ENCODE data around the gene ZSWIM8.

GRCh38 chr10:73810358-73810734 lies 24.9 kb downstream of the ZSWIM8 start:
- TF ChIP-seq SUZ12 (IDR thresholded peaks at IDR 0.05) = no peak
- no peak for TF ChIP-seq FOXM1 (IDR thresholded peaks at IDR 0.05; ENCODE audit: borderline replicate concordance)
- TF ChIP-seq ZNF384 (IDR thresholded peaks at IDR 0.05) = no peak
- no peak for TF ChIP-seq TARDBP (IDR thresholded peaks at IDR 0.05)
- no peak for TF ChIP-seq ELF4 (IDR thresholded peaks at IDR 0.05)
- no peak for TF ChIP-seq FOXA1 (IDR thresholded peaks at IDR 0.05)
- no peak for TF ChIP-seq HDGF (IDR thresholded peaks at IDR 0.05; ENCODE audit: borderline replicate concordance)
- TF ChIP-seq SP1 (IDR thresholded peaks at IDR 0.05) = no peak
- TF ChIP-seq BHLHE40 (IDR thresholded peaks at IDR 0.05; ENCODE audit: borderline replicate concordance) = no peak
- TF ChIP-seq NFRKB (IDR thresholded peaks at IDR 0.05) = no peak
- no peak for TF ChIP-seq ARNT (IDR thresholded peaks at IDR 0.05)
- TF ChIP-seq FOXK2 (IDR thresholded peaks at IDR 0.05) = no peak

Measured in HEK293T (cell line).